Activated T-cell treated with anti-CD3 and anti-CD28 coated beads, Interleukin-2, amount 50 U/mL, for 72 hours (primary cell): ENCODE data around the gene CDR2. TPM values are rescaled to one million over a fixed set of nuclear protein-coding genes. Genes with fewer than 3 reads are reported as not detected.
"Not testable (repeated sequence)": the region's sequence is repeated elsewhere in the genome, so short reads cannot be mapped to it uniquely, and the experiment has no call there.

Experiments
- ATAC-seq, 2 donors: fragments of 150-1000 bp; cut with Tn5 transposase; replicated peaks in 1 of 2; 2 replicates each; pipeline ENCODE4 v1.10.0; 2021; ENCODE audit warnings: moderate library complexity in 2 of 2, mild to moderate bottlenecking in 1 of 2
- DNase-seq, 2 donors: peaks; one replicate each; pipeline ENCODE4 v3.0.0; 2021 to 2022; ENCODE audit warnings: mixed read lengths in 1 of 2
- H3K27ac Mint-ChIP-seq: one replicate; pipeline ENCODE4 v1.8.0; 2022; ENCODE audit warnings: mild to moderate bottlenecking, moderate library complexity, mixed read lengths
- H3K27me3 Mint-ChIP-seq: one replicate; pipeline ENCODE4 v1.8.0; 2022; ENCODE audit warnings: low read depth, mixed read lengths
- H3K36me3 Mint-ChIP-seq, 2 donors: one replicate each; pipeline ENCODE4 v1.8.0; 2022; ENCODE audit warnings: mixed read lengths in 2 of 2, mild to moderate bottlenecking in 1 of 2; ENCODE audit not compliant: insufficient read depth in 2 of 2
- H3K4me1 Mint-ChIP-seq: one replicate; pipeline ENCODE4 v1.8.0; 2022; ENCODE audit warnings: low read depth, mixed read lengths
- H3K4me3 Mint-ChIP-seq, 2 donors: one replicate each; pipeline ENCODE4 v1.8.0; 2022; ENCODE audit warnings: mild to moderate bottlenecking in 2 of 2, mixed read lengths in 2 of 2, moderate library complexity in 2 of 2
- H3K9me3 Mint-ChIP-seq, 2 donors: one replicate each; pipeline ENCODE4 v1.8.0; 2022; ENCODE audit warnings: mixed read lengths in 2 of 2
- total RNA-seq, 2 donors: library from RNA; stranded (reverse); gene quantifications; one replicate each; pipeline ENCODE4 v1.2.3, GENCODE V29; 2022

Gene CDR2
- total RNA-seq, 2 donors from 2014 or later, result 50.0 to 57.2 TPM

GRCh38 chr16:22314661-22315626, 59.5 kb downstream of the CDR2 start:
- ATAC-seq (no peak), DNase-seq (no peak)
- no peak overlapping the region for H3K4me3 Mint-ChIP-seq
- no peak overlapping the region for H3K27ac Mint-ChIP-seq
- no peaks in the 10 kb centered on the region for H3K27me3 Mint-ChIP-seq
- H3K9me3 Mint-ChIP-seq, result no peaks in the 10 kb centered on the region
- H3K4me1 Mint-ChIP-seq, result no peaks in the 10 kb centered on the region
- peaks cover 2 to 20% of the 10 kb centered on the region in 2 donors for H3K36me3 Mint-ChIP-seq

- no peaks in the 10 kb centered on the region for H3K4me1 Mint-ChIP-seq
- no peaks in the 10 kb centered on the region for H3K27me3 Mint-ChIP-seq
- no peak for ATAC-seq
- no peaks in the 10 kb centered on the region for H3K9me3 Mint-ChIP-seq
- no peak overlapping the region for H3K4me3 Mint-ChIP-seq
- peak overlapping the region; percentile 89 for H3K27ac Mint-ChIP-seq
- DNase-seq, result no peak
- peaks cover 2 to 18% of the 10 kb centered on the region in 2 donors for H3K36me3 Mint-ChIP-seq
These were observed 60.4 kb downstream of the CDR2 start for GRCh38 chr16:22313876-22314470.

GRCh38 chr16:22312897-22313781, 61.3 kb downstream of the CDR2 start:
- Mint-ChIP-seq H3K9me3 (no peaks in the 10 kb centered on the region), H3K4me1 (no peaks in the 10 kb centered on the region), H3K27ac (no peak overlapping the region), H3K4me3 (no peak overlapping the region), H3K27me3 (no peaks in the 10 kb centered on the region), H3K36me3 (peaks cover 2 to 16% of the 10 kb centered on the region in 2 donors)
- DNase-seq (no peak), ATAC-seq (no peak)

- H3K36me3 Mint-ChIP-seq, result peaks cover 2 to 15% of the 10 kb centered on the region in 2 donors
- H3K27ac Mint-ChIP-seq, result no peak overlapping the region
- ATAC-seq, result no peak
These were observed 62.9 kb downstream of the CDR2 start for GRCh38 chr16:22311520-22311919.

GRCh38 chr16:22308824-22309520, 65.4 kb downstream of the CDR2 start:
- peaks cover 5 to 17% of the 10 kb centered on the region in 2 donors for H3K36me3 Mint-ChIP-seq
- H3K4me3 Mint-ChIP-seq, result no peak overlapping the region
- H3K27me3 Mint-ChIP-seq, result no peaks in the 10 kb centered on the region
- H3K9me3 Mint-ChIP-seq, result no peaks in the 10 kb centered on the region
- no peak for ATAC-seq
- no peak overlapping the region for H3K27ac Mint-ChIP-seq
- no peak for DNase-seq
- H3K4me1 Mint-ChIP-seq, result no peaks in the 10 kb centered on the region

More at GRCh38 chr16:22311520-22311919, 62.9 kb downstream of the CDR2 start:
- no peak for DNase-seq
- Mint-ChIP-seq H3K9me3 (no peaks in the 10 kb centered on the region), H3K4me1 (no peaks in the 10 kb centered on the region), H3K27me3 (no peaks in the 10 kb centered on the region), H3K4me3 (no peak overlapping the region)

GRCh38 chr16:22307838-22308237, 66.6 kb downstream of the CDR2 start:
- no peaks in the 10 kb centered on the region for H3K27me3 Mint-ChIP-seq
- no peak overlapping the region for H3K27ac Mint-ChIP-seq
- no peak overlapping the region for H3K4me3 Mint-ChIP-seq
- H3K9me3 Mint-ChIP-seq, result no peaks in the 10 kb centered on the region
- DNase-seq (no peak), ATAC-seq (no peak)
- H3K4me1 Mint-ChIP-seq, result peaks cover 4% of the 10 kb centered on the region
- peaks cover 6 to 14% of the 10 kb centered on the region in 2 donors for H3K36me3 Mint-ChIP-seq

GRCh38 chr16:22306788-22307187, 67.6 kb downstream of the CDR2 start:
- Mint-ChIP-seq H3K4me3 (no peak overlapping the region), H3K9me3 (no peaks in the 10 kb centered on the region), H3K27me3 (no peaks in the 10 kb centered on the region), H3K27ac (no peak overlapping the region), H3K36me3 (peaks cover 4 to 13% of the 10 kb centered on the region in 2 donors), H3K4me1 (peaks cover 9% of the 10 kb centered on the region)
- DNase-seq (no peak), ATAC-seq (no peak)

- Mint-ChIP-seq H3K27ac (no peak overlapping the region), H3K9me3 (no peaks in the 10 kb centered on the region), H3K36me3 (peaks cover 4 to 10% of the 10 kb centered on the region in 2 donors), H3K4me3 (no peak overlapping the region), H3K27me3 (no peaks in the 10 kb centered on the region), H3K4me1 (peaks cover 29% of the 10 kb centered on the region)
- DNase-seq, result no peak
- no peak for ATAC-seq
These were observed 70.0 kb downstream of the CDR2 start for GRCh38 chr16:22304411-22304810.

GRCh38 chr16:22302776-22303363, 71.5 kb downstream of the CDR2 start:
- DNase-seq (no peak), ATAC-seq (no peak)
- H3K36me3 Mint-ChIP-seq, result peaks cover 7 to 12% of the 10 kb centered on the region in 2 donors
- no peaks in the 10 kb centered on the region for H3K27me3 Mint-ChIP-seq
- no peak overlapping the region for H3K4me3 Mint-ChIP-seq
- H3K4me1 Mint-ChIP-seq, result peaks cover 43% of the 10 kb centered on the region
- H3K9me3 Mint-ChIP-seq, result no peaks in the 10 kb centered on the region
- H3K27ac Mint-ChIP-seq, result peak overlapping the region; percentile 71

GRCh38 chr16:22301423-22301822, 73.0 kb downstream of the CDR2 start:
- peaks cover 10 to 12% of the 10 kb centered on the region in 2 donors for H3K36me3 Mint-ChIP-seq
- H3K27me3 Mint-ChIP-seq, H3K27ac Mint-ChIP-seq, H3K4me3 Mint-ChIP-seq, ATAC-seq, DNase-seq, H3K9me3 Mint-ChIP-seq: not testable (repeated sequence)
- H3K4me1 Mint-ChIP-seq, result peaks cover 44% of the 10 kb centered on the region

- Mint-ChIP-seq H3K36me3 (peaks cover 10 to 12% of the 10 kb centered on the region in 2 donors), H3K4me3 (no peak overlapping the region)
- no peak for ATAC-seq
These were observed 73.9 kb downstream of the CDR2 start for GRCh38 chr16:22300427-22301071.

More at GRCh38 chr16:22300427-22301071, 73.9 kb downstream of the CDR2 start:
- Mint-ChIP-seq H3K27ac (peak overlapping the region; percentile 61), H3K9me3 (no peaks in the 10 kb centered on the region), H3K4me1 (peaks cover 49% of the 10 kb centered on the region), H3K27me3 (no peaks in the 10 kb centered on the region)
- DNase-seq, result peak; percentile 47 to 54
